ENCODE results near the gene TNFAIP8.

The TNFAIP8 gene

DNA sequence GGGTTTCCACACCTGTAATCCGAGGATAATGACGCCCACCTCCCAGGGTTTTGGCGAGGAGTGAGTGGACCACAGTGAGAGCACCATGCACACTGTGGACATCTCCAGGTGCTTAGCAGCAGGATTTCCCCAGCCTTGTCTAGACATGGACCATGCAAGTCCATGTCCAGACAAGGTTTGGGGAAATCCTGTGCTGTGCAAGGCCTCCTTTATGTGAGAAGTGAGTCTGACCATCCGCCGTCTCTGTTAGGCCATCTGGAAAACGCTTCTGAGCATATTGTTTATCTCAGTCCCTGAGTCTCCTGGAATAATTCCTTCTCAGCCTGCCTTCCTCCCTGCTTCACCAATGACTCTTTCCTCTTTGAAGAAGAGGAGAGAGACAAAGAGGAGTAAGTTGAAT lies 26.2 kb upstream of the TNFAIP8 start:
- no peak for DNase-seq

GRCh38 chr5:119330367-119331183 lies 25.2 kb upstream of the TNFAIP8 start:
- no peak for DNase-seq

- DNase-seq = no peak
Observed at GRCh38 chr5:119331566-119332095, 24.2 kb upstream of the TNFAIP8 start.

DNA sequence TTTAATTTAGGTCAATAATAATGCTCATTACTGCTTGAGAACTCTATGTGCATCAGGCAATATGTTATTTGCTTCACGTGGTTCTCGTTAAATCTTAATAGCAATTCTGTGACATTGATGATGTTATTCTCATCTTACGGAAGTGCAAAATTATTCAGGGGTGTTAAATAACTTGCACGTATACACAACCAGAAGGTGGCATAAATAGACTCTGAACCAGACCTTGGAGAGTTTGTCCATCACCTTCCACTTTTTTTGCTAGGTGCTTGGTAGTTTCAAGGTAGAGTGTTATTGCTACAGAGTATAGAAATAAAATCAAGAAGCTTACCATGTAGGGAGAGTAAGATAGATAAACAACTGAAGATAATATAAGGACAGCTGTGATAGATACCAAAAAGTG lies 23.6 kb upstream of the TNFAIP8 start:
- DNase-seq = no peak

DNA sequence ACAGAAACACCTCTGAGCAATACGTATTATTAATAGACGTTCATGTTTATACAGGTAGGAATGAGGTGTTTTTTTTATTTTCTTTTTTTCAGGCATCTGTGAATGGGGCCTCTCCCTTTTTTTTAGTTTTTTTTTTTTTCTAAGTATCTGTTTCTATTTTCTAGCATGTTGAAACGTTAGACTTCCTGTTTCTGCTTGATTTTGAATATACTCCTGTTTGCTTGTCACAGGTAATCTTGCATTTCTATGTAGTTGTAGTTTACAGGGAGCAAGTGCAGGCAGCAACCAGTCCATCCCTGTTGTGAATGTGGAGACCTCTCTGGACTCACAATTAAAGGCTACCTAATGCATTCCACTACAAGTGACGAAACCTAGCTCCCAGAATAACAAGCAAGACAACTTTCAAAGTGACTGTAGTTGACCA lies 22.8 kb upstream of the TNFAIP8 start:
- DNase-seq = no peak

DNA sequence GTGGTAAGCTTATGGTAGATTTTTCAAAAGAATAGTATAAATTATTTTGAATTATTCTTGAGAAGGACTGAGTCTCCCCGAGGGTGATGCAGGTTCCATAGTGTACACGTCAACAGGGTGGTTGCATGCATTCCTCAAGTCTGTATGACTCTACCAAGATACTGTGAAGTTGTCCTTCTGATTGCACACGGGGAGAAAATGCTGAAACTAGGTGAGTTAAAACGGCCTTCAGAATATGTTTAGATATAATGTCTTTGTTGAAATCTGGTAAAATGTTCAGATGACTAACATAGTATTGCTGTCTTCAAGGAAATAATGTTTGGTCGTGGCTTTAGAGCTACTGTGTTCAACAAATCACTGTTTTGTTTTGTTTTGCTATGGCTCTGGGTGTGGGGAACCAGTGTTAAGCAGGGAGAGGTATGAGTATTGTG lies 22.4 kb upstream of the TNFAIP8 start:
- DNase-seq = no peak

GRCh38 chr5:119335261-119335677 lies 20.6 kb upstream of the TNFAIP8 start:
- no peak for DNase-seq

DNA sequence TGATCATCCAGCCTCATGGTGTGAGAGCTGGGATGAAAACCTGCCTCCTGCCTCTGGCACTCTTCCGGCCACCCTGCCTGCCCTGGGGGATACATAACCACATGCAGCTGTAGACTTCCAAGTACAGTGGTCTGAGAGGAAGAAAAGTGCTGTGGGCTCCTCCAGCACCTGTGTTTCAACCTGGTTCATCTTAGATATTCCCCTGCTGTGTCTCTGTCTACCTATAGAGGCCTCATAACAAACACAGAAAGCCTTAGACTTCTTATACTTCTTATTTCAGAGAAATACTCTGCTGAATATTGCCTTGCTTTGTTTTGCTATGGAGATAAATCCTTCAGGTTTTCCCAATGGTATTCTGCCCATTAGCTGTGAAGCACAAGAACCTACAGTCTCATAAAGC lies 19.6 kb upstream of the TNFAIP8 start:
- no peak for DNase-seq

- DNase-seq = no peak
Observed at GRCh38 chr5:119336845-119337580, 18.8 kb upstream of the TNFAIP8 start.

DNA sequence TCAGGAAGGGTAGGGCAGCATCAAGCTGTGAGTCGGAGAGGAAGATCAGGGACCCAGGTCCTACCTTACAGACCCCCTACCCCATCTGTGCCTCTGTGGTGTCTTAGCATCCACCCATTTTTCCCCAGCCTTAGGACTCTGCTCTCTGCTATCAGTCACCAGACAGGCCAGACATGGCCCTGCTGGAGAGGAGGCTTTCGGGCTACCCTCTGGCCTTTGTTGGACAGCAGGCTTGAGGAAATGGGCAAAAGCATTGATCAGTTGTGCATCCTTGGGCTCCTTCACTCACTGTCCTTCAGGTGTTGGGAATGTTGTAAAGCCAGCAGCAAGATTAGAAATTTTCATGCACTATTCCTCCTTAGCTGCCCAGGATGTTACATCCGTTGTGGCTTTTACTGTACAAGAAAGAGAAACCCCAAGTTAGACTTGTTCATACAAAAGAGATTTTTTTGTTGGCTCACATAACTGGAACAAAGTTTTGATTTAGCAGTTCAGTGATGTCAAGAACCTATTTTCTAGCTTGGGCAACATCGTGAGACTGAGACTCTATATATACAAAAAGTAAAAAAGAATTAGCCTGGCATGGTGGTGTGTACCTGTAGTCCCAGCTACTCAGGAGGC lies 17.4 kb upstream of the TNFAIP8 start:
- DNase-seq = no peak

- DNase-seq = no peak
Observed at GRCh38 chr5:119339344-119339743, 16.5 kb upstream of the TNFAIP8 start.

- no peak for DNase-seq
Observed at GRCh38 chr5:119339965-119340364, 15.9 kb upstream of the TNFAIP8 start.

DNA sequence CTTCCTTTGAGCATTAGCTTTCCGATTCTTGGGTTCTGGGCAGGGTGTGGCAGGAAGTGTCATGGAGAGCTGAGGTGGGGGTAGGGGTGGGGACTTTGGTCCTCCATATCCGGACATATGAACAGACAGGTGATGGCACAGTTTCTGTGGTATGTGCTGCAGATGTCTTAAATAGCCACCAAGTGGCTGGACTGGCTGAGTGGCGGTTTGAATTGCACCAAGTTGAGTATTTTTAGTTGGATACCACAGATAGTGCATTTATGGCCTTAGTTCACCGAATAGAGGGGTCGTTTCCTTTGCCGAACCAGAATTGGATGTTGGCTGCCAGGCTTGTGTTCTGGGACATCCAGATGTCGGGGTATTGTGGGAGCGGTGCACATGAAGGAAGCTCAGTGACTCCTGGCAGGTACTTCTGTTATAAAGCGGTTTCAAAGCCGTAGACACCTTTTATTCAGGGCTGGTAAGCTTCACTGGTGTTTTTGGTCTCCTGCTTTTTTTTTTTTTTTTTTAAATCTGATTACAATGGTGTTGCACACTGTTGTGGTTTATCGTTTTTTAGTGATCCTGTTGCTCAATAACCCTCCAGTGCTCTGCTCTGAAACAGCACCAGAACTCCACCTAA lies 15.1 kb upstream of the TNFAIP8 start:
- DNase-seq = no peak

DNA sequence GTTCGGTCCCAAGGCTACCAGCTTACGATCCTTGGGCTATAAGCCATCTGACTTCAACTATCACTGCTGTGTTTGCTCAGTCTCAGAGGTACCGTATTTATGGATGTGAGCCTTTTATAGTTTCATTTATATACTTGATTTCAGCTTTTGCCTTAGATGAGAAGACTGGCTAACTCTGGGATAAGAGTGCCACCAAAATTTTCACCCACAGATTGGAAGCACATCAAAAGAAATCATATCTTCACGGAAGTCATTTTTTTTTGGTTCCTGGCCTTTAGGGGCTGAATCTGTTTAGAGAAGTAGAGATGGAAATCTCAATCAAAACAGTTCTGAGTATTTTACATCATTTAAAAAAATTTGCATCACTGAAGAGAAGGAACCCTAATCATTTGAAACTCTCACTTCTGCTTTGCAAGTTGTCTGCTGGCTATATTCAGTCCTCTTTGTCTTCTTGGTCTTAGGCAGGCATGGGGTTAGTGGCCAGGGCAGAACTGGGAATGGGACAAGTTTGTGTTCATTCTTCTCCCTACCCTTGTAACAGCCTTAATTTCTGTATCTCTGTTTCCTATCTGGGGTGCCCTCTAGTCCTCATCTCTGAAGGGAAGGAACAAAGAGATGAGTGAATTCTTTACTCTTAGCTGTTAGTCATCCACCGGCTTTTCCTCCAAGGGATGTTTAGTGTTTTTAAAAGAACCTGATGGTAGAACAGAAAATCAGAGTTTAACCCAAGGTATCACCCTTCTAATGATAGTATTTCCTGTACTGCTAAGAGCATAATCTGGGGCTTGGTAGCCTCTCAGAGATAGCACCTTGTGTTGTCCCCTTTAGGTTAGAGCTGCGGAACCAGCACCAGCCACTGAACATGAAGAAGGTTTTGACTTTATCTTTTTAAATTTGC lies 14.1 kb upstream of the TNFAIP8 start:
- no peak for DNase-seq

GRCh38 chr5:119342406-119342805 lies 13.4 kb upstream of the TNFAIP8 start:
- no peak for DNase-seq

GRCh38 chr5:119343052-119343451 lies 12.8 kb upstream of the TNFAIP8 start:
- DNase-seq = no peak

DNA sequence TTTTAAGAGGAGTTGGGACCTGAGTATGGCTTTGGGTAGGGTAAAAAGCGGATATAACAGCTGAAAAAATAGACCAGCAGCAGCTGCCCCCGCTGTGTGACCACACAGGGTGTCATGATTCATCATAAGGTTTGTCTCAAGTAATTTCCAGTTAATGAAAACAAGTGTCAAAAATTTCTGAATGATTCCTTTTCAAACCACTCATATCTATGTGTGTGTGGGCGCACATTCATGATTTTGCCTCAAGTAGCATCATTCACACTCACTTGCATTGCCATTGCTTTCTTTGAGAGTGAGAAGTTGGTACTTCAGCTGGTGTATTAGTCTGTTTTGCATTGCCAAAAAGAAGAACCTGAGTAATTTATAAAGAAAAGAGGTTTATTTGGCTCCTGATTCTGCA lies 12.1 kb upstream of the TNFAIP8 start:
- DNase-seq = no peak

GRCh38 chr5:119344231-119344630 lies 11.6 kb upstream of the TNFAIP8 start:
- no peak for DNase-seq

DNA sequence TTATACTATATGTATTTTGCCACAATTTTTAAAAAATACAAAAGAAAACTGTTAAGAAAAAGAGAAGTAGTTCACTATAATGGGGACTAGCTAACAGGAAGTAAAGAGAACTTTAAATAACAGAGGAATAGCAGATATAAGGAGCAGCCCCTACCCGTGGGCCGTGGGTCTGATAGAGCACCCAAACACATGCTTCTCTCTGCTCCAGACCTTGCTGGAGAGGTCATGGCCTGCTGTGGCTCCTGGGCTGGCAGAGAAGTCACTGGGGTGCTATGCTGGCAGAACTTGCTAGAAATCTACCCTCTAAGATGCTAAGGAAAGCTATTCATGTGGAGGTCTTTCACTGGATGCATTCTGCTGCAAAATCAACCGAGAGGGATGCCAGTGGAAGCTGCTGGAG lies 10.0 kb upstream of the TNFAIP8 start:
- no peak for DNase-seq

DNA sequence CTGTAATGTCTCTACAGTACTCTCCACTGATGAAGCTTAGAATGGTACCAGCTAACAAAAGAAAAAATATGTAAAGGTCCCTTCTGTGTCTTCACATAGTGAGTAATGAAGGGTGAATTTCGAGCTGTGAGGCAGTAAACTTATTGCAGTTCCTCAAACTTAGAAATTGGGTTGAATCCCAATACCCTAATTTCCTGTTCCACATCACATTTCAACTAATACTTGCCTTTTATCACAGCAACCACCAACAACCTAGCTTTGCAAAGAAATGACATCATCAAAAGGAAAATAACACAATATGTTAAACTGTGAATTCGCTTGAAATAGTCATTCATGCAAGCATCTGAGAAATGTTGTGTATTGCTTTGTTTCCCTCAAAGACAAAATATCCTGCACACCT lies 9.4 kb upstream of the TNFAIP8 start:
- DNase-seq = no peak

- DNase-seq = no peak
Observed at GRCh38 chr5:119347574-119347973, 8.2 kb upstream of the TNFAIP8 start.

DNA sequence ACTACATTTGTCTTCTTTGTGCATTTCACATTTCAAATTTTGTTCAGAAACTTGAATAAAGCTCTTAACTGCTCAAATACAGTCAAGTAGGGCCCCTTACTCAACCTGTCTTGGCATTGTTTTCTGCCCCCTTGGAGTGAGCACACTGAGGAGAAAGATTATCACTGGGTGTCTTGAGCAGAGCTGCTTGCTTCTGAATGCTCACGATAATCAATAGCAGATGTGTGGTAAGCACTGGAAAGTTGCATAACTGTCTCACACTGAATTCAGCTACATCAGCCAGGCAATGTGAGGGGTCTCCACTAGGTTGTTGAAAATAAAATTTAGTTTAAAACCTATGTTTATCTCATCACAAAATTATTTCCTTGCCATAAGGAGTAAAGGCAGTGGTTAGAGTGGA lies 7.8 kb upstream of the TNFAIP8 start:
- peak; percentile 71 for DNase-seq

All from eye (tissue), 1 donor.